Fibroblast of mammary gland (primary cell): Measurements from ENCODE around the gene HENMT1.
A peak's percentile ranks its signal among the peaks of the same experiment; 100 is the strongest.
"Not testable (repeated sequence)": the region's sequence is repeated elsewhere in the genome, so short reads cannot be mapped to it uniquely, and the experiment has no call there.

Experiments used
- DNase-seq: peaks from one replicate; pipeline ENCODE4 v3.0.0-alpha.2; 2010; ENCODE audit warnings: low read depth
- H3K4me3 ChIP-seq: 2 replicates; pipeline ENCODE4 v1.5.1; 2011; ENCODE audit warnings: low read depth, mild to moderate bottlenecking, low read length, moderate library complexity; ENCODE audit not compliant: control insufficient read depth
- TF ChIP-seq, protein P1 (sequence below): conservative IDR thresholded peaks from 2 replicates; pipeline ENCODE4 v1.5.1; 2011; ENCODE audit warnings: low read depth, low read length, inconsistent platforms; ENCODE audit not compliant: control insufficient read depth, insufficient read depth

The HENMT1 gene

DNA sequence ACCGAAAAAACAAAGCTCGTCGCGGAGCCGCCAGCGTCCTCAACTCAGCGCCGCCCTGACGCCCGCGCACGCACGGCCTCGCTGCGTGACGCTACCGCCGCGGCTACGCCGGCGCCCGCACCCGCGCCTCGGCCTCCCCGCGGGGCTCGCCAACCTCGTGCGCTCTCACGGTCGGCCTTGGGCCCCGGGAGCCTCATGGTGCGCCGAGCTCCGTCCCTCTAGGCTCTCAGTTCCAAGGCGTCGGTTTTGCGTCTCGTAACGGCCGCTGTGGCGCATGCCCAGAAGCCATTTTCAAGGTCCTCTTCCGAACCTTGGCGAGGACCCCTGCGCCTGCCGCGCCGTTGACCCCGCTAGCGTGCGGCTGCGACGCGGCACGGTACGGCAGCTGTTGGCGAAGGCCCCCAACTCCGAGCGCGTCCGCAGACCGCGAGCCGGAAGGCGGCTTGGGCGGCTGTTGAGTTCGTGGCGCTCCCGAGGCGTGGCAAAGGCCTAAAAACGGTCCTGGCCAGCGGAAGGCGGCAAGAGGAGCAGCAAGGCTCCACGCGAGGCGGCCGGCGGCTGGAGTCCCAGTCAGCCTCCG, at the start of gene HENMT1:
HENMT1 (minus strand) TSS at position 64 of the 580 bp plus-strand sequence. CDS start 1,209 bp downstream, outside the sequence.
- TF ChIP-seq, protein P1, sequence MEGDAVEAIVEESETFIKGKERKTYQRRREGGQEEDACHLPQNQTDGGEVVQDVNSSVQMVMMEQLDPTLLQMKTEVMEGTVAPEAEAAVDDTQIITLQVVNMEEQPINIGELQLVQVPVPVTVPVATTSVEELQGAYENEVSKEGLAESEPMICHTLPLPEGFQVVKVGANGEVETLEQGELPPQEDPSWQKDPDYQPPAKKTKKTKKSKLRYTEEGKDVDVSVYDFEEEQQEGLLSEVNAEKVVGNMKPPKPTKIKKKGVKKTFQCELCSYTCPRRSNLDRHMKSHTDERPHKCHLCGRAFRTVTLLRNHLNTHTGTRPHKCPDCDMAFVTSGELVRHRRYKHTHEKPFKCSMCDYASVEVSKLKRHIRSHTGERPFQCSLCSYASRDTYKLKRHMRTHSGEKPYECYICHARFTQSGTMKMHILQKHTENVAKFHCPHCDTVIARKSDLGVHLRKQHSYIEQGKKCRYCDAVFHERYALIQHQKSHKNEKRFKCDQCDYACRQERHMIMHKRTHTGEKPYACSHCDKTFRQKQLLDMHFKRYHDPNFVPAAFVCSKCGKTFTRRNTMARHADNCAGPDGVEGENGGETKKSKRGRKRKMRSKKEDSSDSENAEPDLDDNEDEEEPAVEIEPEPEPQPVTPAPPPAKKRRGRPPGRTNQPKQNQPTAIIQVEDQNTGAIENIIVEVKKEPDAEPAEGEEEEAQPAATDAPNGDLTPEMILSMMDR, result no peak
- DNase-seq, result peak; percentile 68
- peak within 1 kb of the TSS; percentile 46 for H3K4me3 ChIP-seq

DNA sequence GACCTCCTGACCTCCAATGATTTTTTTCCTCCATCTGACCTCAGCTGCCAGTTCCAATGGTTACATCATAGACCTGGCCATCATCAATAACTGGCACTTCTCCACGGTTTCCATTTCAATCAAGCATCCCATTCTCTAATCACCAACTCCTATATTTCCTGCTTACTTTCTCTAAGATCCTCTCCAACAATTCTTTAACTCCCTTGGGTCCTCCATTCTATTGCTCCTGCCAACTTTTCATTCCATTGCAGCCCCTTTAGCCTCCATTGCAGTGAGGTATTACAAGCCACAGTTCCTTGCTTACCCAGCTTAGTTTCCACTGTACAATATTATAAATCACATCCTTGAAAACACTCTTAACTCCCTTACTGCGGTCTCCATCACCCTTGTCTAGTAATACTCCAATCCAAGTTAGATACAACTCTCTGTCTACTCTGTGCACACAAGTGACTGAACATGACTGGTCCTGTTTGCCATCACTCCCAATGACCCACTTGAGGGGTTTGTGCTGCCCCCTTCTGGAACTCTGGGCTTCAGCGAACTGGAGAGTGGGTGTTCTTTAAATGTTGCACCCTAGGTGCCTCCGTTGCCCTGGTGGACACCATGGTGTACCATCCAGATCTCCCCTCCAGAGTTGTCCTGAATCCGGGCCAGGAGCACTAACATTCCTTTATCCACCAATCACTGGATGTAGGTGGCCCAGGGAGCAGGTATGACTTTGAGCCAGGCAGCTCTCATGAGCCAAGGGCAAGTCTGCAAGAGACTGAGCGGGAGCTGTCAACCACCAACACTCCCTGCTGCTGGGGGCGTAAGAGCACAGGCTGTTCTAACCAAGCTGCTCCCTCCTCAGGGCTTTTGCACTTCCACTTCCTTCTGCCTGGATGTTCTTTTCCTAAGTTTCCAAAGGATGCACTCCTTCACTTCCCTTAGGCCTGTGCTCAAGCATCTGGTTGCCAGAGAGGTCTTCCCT, 48.1 kb upstream of the HENMT1 start:
- H3K4me3 ChIP-seq, result no peak overlapping the region
- TF ChIP-seq, protein P1, result peak; percentile 22
- DNase-seq, result peak; percentile 41

DNA sequence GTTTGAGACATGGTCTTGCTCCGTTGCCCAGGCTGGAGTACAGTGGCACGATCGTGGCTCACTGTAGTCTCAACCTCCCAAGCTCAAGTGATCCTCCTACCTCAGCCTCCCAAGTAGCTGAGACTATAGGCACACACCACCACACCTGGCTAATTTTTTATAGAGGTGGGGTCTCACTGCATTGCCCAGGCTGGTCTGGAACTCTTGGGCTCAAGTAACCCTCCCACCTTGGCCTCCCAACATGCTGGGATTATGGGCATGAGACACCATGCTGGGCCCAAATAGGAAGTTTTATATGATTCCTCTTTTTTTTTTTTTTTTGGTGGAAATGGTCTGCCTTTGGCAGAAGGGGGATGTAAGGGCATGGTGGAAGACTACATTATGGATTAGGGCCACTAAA, 45.8 kb upstream of the HENMT1 start:
- DNase-seq, result no peak
- no peak overlapping the region for H3K4me3 ChIP-seq
- TF ChIP-seq, protein P1, result no peak

DNA sequence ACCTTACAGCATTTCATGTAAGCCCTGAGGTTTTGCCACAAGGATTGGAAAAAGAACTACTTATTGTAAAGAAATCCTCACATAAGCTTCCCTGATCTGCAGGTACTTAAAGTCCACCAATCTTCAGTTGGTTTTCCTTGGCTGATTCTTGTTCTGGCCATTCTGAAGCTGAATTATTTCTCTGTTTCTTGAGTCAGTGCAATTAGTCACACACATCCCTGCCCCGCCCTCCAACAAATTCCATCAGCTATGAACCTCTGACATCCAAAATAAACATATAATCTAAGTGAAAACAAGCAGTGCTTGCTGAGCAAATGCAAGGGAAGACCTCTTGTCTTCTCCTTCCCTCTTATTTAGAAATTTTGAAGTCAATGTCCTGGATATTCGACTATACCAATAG, 43.6 kb upstream of the HENMT1 start:
- no peak overlapping the region for H3K4me3 ChIP-seq
- TF ChIP-seq, protein P1, result no peak
- peak; percentile 86 for DNase-seq

DNA sequence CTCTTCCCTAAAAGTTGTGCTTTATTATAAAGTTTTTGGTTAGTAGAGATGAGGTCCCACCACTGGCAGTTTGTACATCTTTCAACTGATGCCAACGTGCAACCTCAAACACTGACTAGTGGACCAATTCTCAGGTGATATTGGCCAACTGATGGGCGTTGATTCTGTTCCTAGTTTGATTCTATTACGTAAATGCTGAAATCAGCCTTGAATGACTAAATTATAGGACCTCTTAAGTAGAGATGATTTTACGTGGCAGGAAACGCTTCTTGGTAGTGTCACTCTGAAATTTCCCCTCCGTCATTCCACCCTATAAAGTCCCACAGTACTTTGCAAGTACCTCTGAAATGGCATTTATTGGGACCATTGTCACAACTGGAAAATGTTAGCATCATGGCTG, 43.0 kb upstream of the HENMT1 start:
- no peak overlapping the region for H3K4me3 ChIP-seq
- DNase-seq, result peak; percentile 50
- TF ChIP-seq, protein P1, result no peak

DNA sequence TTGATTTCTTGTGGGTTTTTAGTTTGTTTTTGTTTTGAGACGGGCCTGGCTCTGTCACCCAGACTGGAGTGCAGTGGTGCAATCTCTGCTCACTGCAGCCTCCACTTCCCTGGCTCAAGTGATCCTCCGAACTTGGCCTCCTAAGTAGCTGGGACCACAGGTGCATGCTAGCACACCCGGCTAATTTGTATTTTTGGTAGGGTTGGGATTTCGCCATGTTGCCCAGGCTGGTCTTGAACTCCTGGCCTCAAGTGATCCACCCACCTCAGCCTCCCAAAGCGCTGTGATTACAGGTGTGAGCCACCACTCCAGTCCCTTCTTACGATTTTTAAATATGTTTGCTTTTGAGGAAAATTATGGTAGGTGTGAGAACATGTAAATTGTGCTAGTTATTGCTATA, 41.2 kb upstream of the HENMT1 start:
- DNase-seq, H3K4me3 ChIP-seq: not testable (repeated sequence)
